ENCODE results near the gene GSTK1. TPM values are rescaled to one million over a fixed set of nuclear protein-coding genes. Genes with fewer than 3 reads are reported as not detected.
A peak's percentile ranks its signal among the peaks of the same experiment; 100 is the strongest.

GSTK1 gene
- total RNA-seq, 1 donor from 2014 or later: 149 TPM

DNA sequence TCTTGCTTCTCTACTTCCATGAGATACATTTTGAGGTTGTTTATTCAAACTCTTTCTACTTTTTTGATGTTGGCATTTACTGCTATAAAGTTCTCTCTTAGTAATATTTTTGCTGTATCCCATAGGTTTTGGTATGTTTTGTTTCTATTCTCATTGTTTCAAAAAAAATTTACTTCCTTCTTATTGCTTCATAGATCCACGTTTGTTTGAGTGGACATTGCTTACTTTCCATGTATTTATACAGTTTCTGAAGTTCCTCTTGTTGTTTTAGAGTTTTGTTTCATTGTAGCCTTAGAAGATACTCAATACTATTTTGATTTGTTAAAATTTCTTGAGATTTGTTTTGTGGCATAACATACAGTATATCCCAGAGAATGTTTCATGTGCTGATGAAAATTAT is 27.7 kb upstream of the GSTK1 start:
- Histone ChIP-seq H3K27ac (no peak overlapping the region), H3K9me3 (no peaks in the 10 kb centered on the region), H3K36me3 (no peaks in the 10 kb centered on the region), H3K4me3 (no peak overlapping the region), H3K4me1 (peaks cover under 1% of the 10 kb centered on the region), H3K27me3 (no peaks in the 10 kb centered on the region)
- no peak for ATAC-seq
- TF ChIP-seq CTCF (IDR thresholded peaks at IDR 0.05): no peak
- DNase-seq: no peak
- intact Hi-C loops (cut with DNase I): no loop called here

GRCh38 chr7:143236408-143236990 is 26.7 kb upstream of the GSTK1 start:
- H3K4me3 ChIP-seq: no peak overlapping the region
- DNase-seq (no peak), ATAC-seq (no peak)
- intact Hi-C loops (cut with DNase I): no loop called here
- no peaks in the 10 kb centered on the region for H3K9me3 ChIP-seq
- H3K4me1 ChIP-seq: peaks cover 7% of the 10 kb centered on the region
- no peak overlapping the region for H3K27ac ChIP-seq
- no peaks in the 10 kb centered on the region for H3K27me3 ChIP-seq
- TF ChIP-seq CTCF (IDR thresholded peaks at IDR 0.05): no peak
- H3K36me3 ChIP-seq: no peaks in the 10 kb centered on the region

GRCh38 chr7:143237366-143237765 is 25.9 kb upstream of the GSTK1 start:
- intact Hi-C loops (cut with DNase I): no loop called here
- no peaks in the 10 kb centered on the region for H3K27me3 ChIP-seq
- no peak for DNase-seq
- no peak overlapping the region for H3K4me3 ChIP-seq
- TF ChIP-seq CTCF (IDR thresholded peaks at IDR 0.05): no peak
- H3K36me3 ChIP-seq: no peaks in the 10 kb centered on the region
- H3K27ac ChIP-seq: no peak overlapping the region
- peak; percentile 28 for ATAC-seq
- H3K9me3 ChIP-seq: no peaks in the 10 kb centered on the region
- H3K4me1 ChIP-seq: peaks cover 7% of the 10 kb centered on the region

GRCh38 chr7:143238289-143238980 is 24.8 kb upstream of the GSTK1 start:
- TF ChIP-seq CTCF (IDR thresholded peaks at IDR 0.05): no peak
- Histone ChIP-seq H3K9me3 (no peaks in the 10 kb centered on the region), H3K27me3 (no peaks in the 10 kb centered on the region), H3K4me1 (peaks cover 7% of the 10 kb centered on the region), H3K36me3 (no peaks in the 10 kb centered on the region), H3K4me3 (no peak overlapping the region), H3K27ac (no peak overlapping the region)
- ATAC-seq: no peak
- DNase-seq: no peak
- intact Hi-C loops (cut with DNase I): no loop called here

GRCh38 chr7:143239813-143240212 is 23.4 kb upstream of the GSTK1 start:
- Histone ChIP-seq H3K4me1 (peaks cover 7% of the 10 kb centered on the region), H3K36me3 (no peaks in the 10 kb centered on the region), H3K9me3 (no peaks in the 10 kb centered on the region), H3K27ac (no peak overlapping the region), H3K27me3 (no peaks in the 10 kb centered on the region), H3K4me3 (no peak overlapping the region)
- no peak for TF ChIP-seq CTCF (IDR thresholded peaks at IDR 0.05)
- DNase-seq (no peak), ATAC-seq (peak; percentile 11)
- intact Hi-C loops (cut with DNase I): loop anchor here (10.0 kb wide), 1 partner anchor 65 kb away; no protein-coding TSS in a partner anchor

Data from upper lobe of right lung (tissue), 1 donor.